ENCODE measurements around the gene COQ8A. TPM values are rescaled to one million over a fixed set of nuclear protein-coding genes. Genes with fewer than 3 reads are reported as not detected.

The COQ8A gene
- total and polyA plus RNA-seq, 4 experiments from 2014 or later = 43.5 to 70.7 (median 59.3) TPM

DNA sequence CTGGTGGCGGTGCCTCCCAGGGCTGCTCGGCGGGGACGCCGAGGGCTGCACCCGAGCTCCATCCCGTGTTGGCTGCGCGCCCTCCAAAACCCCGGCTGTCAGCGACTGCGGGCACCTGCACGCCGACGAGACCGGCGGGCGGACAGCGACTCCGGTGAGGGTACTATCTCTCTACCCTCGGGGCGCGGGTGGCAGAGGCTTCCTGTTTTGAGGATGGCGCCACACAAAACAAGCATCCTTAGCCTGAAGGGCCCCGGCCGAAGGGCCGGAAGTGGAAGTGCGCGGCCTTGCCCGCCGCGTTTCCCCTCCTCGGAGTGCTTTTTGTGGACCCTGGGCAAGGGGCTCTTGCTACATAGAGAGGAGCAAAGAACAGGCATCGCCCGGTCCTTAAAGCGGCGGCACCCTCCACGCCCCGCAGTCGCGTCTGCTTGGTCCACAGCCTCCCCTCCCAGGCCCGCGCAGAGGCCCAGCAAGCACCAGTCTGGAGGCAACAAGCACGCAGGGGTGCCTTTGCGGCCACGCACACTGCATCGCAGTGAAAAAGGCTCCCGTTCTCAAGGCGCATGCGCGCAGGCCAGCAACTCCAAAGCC is 561 bp upstream of the COQ8A start:
- DNase-seq = peak in 1 of 5 donors; percentile 81
- H3K4me1 Mint-ChIP-seq = peaks cover 29 to 66% (median 47%) of the 10 kb centered on the region in 4 donors
- CTCF ChIA-PET (ENCODE audit: partially characterized antibody) = interaction anchor here (0.7 to 2.3 kb wide), 8 partner anchors 26 to 313 kb away, joined by 3 to 7 read pairs (median 4); partner anchors contain the start of gene ITPKB

DNA sequence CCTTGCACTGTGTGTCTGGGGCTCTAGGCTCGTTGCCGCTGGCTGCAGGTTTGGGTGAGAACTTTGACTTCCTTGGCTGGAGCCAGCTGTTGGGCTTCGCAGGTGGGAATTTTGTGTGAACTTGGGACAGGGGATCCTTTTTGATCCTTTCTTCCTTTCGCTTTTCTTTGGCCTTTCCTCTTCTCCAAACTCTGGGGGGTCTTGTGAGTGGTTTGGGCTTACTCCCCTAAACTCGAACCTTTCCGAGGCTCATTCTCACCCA is 643 bp downstream of the COQ8A start:
- peak overlapping the region; percentile 89 to 95 (median 92) for H3K4me3 Mint-ChIP-seq
- peak overlapping the region; percentile 60 to 98 (median 97) for H3K27ac Mint-ChIP-seq
- DNase-seq = no peak
- intact Hi-C loops (cut with micrococcal nuclease) = loop anchor here (5.0 kb wide), 1 partner anchor 1227 kb away; the partner anchor contains the start of gene IBA57
- Histone ChIP-seq H3K9me3 (ENCODE audit: control insufficient read depth in 1 of 2, low read length in 2 of 2) (no peaks in the 10 kb centered on the region), H3K36me3 (ENCODE audit: insufficient read depth, low read length) (no peaks in the 10 kb centered on the region), H3K4me1 (ENCODE audit: insufficient read depth, low read length) (peaks cover 40% of the 10 kb centered on the region), H3K27me3 (ENCODE audit: insufficient read depth, low read length) (no peaks in the 10 kb centered on the region), H3K27ac (ENCODE audit: low read depth, low read length) (peak overlapping the region; percentile 87), H3K4me3 (ENCODE audit: low read length in 2 of 2) (peak overlapping the region; percentile 72 to 84)
- peaks cover 4% of the 10 kb centered on the region in 2 donors for H3K36me3 Mint-ChIP-seq
- H3K27me3 Mint-ChIP-seq = no peaks in the 10 kb centered on the region
- peaks cover 0 to under 1% (median 0%) of the 10 kb centered on the region in 8 donors for H3K9me3 Mint-ChIP-seq
- peaks cover 31 to 70% (median 53%) of the 10 kb centered on the region in 4 donors for H3K4me1 Mint-ChIP-seq
- POLR2A ChIA-PET (ENCODE audit: partially characterized antibody) = interaction anchor here (0.9 to 3.7 kb wide), 8 partner anchors 10 to 941 kb away, joined by 3 to 64 read pairs (median 6); partner anchors contain the start of gene LIN9
- CTCF ChIA-PET (ENCODE audit: partially characterized antibody) = interaction anchor here (1.1 kb wide), 1 partner anchor 29 kb away, joined by 6 read pairs; no protein-coding TSS in a partner anchor

More for the DNA sequence above, 561 bp upstream of the COQ8A start:
- POLR2A ChIA-PET (ENCODE audit: partially characterized antibody) = interaction anchor here (0.7 to 3.7 kb wide), 41 partner anchors 9 to 1495 kb away, joined by 3 to 64 read pairs (median 4); partner anchors contain the start of genes H3-3A, ITPKB, LIN9 and PARP1
- H3K27me3 ChIP-seq (ENCODE audit: insufficient read depth, low read length) = no peaks in the 10 kb centered on the region
- H3K4me1 ChIP-seq (ENCODE audit: insufficient read depth, low read length) = peaks cover 40% of the 10 kb centered on the region
- peak overlapping the region; percentile 87 for H3K27ac ChIP-seq (ENCODE audit: low read depth, low read length)
- Mint-ChIP-seq H3K27me3 (peaks cover 0 to 2% of the 10 kb centered on the region in 2 donors), H3K36me3 (peaks cover 10 to 12% of the 10 kb centered on the region in 2 donors), H3K9me3 (peaks cover 2 to 12% (median 9%) of the 10 kb centered on the region in 8 donors), H3K4me3 (peak overlapping the region; percentile 89 to 95 (median 90)), H3K27ac (peak overlapping the region; percentile 96 to 98 (median 97))
- intact Hi-C loops (cut with micrococcal nuclease) = loop anchor here (2.0 to 5.0 kb wide), 4 partner anchors 57 to 1228 kb away; partner anchors contain the start of genes IBA57, ITPKB and PARP1
- H3K4me3 ChIP-seq (ENCODE audit: low read length in 2 of 2) = peak overlapping the region; percentile 75 to 80
- H3K9me3 ChIP-seq (ENCODE audit: control insufficient read depth in 1 of 2, low read length in 2 of 2) = peaks cover 0 to 7% of the 10 kb centered on the region in 2 donors
- H3K36me3 ChIP-seq (ENCODE audit: insufficient read depth, low read length) = no peaks in the 10 kb centered on the region

DNA sequence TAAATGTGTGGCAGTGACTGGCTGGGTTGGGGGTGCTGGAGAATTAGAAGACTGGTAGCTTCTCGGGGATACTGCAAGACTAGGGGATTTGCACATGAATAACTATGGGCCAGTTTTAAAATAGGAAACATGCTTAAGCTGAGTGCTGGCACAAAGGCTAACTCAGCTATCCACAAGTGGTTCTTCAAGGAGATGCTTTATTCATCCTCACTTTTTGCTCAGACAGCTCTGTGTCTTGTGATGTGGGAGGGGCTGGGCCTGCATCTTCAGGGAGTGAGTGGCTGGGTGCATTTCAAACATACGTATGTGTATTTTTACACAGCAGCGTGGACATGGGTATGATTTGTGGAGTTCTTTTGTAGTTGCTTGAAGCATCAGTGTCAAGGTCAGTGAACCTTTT is 2.3 kb downstream of the COQ8A start:
- H3K27me3 Mint-ChIP-seq = no peaks in the 10 kb centered on the region
- H3K27ac Mint-ChIP-seq = peak overlapping the region in 3 of 7 donors; percentile 14 to 97 (median 50)
- intact Hi-C loops (cut with micrococcal nuclease) = loop anchor here (5.0 kb wide), 1 partner anchor 1225 kb away; the partner anchor contains the start of gene IBA57

DNA sequence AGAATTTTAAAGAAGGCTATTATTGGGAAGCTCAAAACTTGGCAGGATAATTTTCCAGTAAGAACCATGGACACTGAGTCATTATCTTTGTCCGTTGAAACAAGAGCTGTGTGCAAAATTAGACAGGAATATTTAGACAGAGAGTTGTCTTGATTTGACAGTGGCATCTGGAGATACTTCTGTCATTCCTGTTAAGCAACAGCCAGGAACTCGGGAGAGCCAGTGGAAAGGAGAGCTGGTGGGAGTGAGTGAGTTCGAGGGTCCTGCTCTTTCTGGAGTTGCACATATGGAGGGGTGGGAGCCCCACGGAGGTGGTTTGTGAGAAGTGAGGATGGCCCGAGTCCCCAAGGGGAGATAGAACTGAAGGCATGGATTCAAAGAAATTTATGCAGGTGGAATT is 3.1 kb downstream of the COQ8A start:
- POLR2A ChIA-PET (ENCODE audit: partially characterized antibody) = no interaction called here
- Mint-ChIP-seq H3K36me3 (peaks cover 4 to 5% of the 10 kb centered on the region in 2 donors), H3K27me3 (no peaks in the 10 kb centered on the region), H3K4me3 (peak overlapping the region in 2 of 8 donors; percentile 5 to 32), H3K9me3 (peaks cover 0 to 2% (median 0%) of the 10 kb centered on the region in 8 donors), H3K27ac (peak overlapping the region in 1 of 7 donors; percentile 28), H3K4me1 (peaks cover 39 to 81% (median 61%) of the 10 kb centered on the region in 4 donors)
- Histone ChIP-seq H3K9me3 (ENCODE audit: control insufficient read depth in 1 of 2, low read length in 2 of 2) (no peaks in the 10 kb centered on the region), H3K4me1 (ENCODE audit: insufficient read depth, low read length) (peaks cover 40% of the 10 kb centered on the region), H3K36me3 (ENCODE audit: insufficient read depth, low read length) (no peaks in the 10 kb centered on the region), H3K4me3 (ENCODE audit: low read length in 2 of 2) (no peak overlapping the region), H3K27me3 (ENCODE audit: insufficient read depth, low read length) (no peaks in the 10 kb centered on the region), H3K27ac (ENCODE audit: low read depth, low read length) (no peak overlapping the region)
- intact Hi-C loops (cut with micrococcal nuclease) = loop anchor here (5.0 kb wide), 1 partner anchor 1224 kb away; the partner anchor contains the start of gene IBA57
- no peak for DNase-seq
- CTCF ChIA-PET (ENCODE audit: partially characterized antibody) = no interaction called here

More for the DNA sequence above, 2.3 kb downstream of the COQ8A start:
- Histone ChIP-seq H3K9me3 (ENCODE audit: control insufficient read depth in 1 of 2, low read length in 2 of 2) (no peaks in the 10 kb centered on the region), H3K27ac (ENCODE audit: low read depth, low read length) (no peak overlapping the region), H3K27me3 (ENCODE audit: insufficient read depth, low read length) (no peaks in the 10 kb centered on the region), H3K4me1 (ENCODE audit: insufficient read depth, low read length) (peaks cover 40% of the 10 kb centered on the region), H3K36me3 (ENCODE audit: insufficient read depth, low read length) (no peaks in the 10 kb centered on the region), H3K4me3 (ENCODE audit: low read length in 2 of 2) (no peak overlapping the region)
- peaks cover 39 to 81% (median 61%) of the 10 kb centered on the region in 4 donors for H3K4me1 Mint-ChIP-seq
- no peaks in the 10 kb centered on the region for H3K9me3 Mint-ChIP-seq
- H3K4me3 Mint-ChIP-seq = peak overlapping the region in 7 of 8 donors; percentile 33 to 65 (median 58)
- peaks cover 4% of the 10 kb centered on the region in 2 donors for H3K36me3 Mint-ChIP-seq
- DNase-seq = no peak
- CTCF ChIA-PET (ENCODE audit: partially characterized antibody) = no interaction called here
- POLR2A ChIA-PET (ENCODE audit: partially characterized antibody) = no interaction called here

DNA sequence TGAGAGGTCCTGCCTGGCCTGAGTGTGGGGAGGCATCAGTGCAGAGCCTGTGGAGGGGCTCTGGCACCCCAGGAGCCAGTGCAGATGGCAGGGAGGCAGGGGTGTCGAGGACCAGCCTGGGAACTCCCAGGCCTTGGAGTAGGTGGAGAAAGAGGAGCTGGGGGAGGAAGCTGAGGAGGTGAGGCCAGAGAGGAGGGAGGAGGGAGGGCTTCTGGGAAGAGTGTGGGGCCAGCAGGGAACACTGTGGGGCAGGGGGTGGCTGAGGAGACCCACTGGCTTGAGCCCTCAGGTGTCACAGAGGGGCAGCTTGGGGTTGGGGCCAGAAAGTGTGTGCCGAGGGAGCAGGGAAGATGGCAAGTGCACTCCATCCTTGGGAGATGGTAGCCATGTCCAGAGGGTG is 3.8 kb downstream of the COQ8A start:
- H3K27me3 ChIP-seq (ENCODE audit: insufficient read depth, low read length) = no peaks in the 10 kb centered on the region
- intact Hi-C loops (cut with micrococcal nuclease) = loop anchor here (5.0 kb wide), 1 partner anchor 1223 kb away; the partner anchor contains the start of gene IBA57
- CTCF ChIA-PET (ENCODE audit: partially characterized antibody) = no interaction called here
- no peak overlapping the region for H3K27ac ChIP-seq (ENCODE audit: low read depth, low read length)
- DNase-seq = no peak
- H3K36me3 ChIP-seq (ENCODE audit: insufficient read depth, low read length) = no peaks in the 10 kb centered on the region
- H3K4me1 Mint-ChIP-seq = peaks cover 40 to 81% (median 59%) of the 10 kb centered on the region in 4 donors
- H3K4me1 ChIP-seq (ENCODE audit: insufficient read depth, low read length) = peaks cover 32% of the 10 kb centered on the region
- POLR2A ChIA-PET (ENCODE audit: partially characterized antibody) = no interaction called here
- H3K4me3 ChIP-seq (ENCODE audit: low read length in 2 of 2) = no peak overlapping the region
- H3K9me3 ChIP-seq (ENCODE audit: control insufficient read depth in 1 of 2, low read length in 2 of 2) = no peaks in the 10 kb centered on the region
- peak overlapping the region in 1 of 7 donors; percentile 28 for H3K27ac Mint-ChIP-seq
- peak overlapping the region in 1 of 8 donors; percentile 48 for H3K4me3 Mint-ChIP-seq
- peaks cover 6 to 11% of the 10 kb centered on the region in 2 donors for H3K36me3 Mint-ChIP-seq
- H3K27me3 Mint-ChIP-seq = no peaks in the 10 kb centered on the region
- H3K9me3 Mint-ChIP-seq = peaks cover 0 to 4% (median 0%) of the 10 kb centered on the region in 8 donors

DNA sequence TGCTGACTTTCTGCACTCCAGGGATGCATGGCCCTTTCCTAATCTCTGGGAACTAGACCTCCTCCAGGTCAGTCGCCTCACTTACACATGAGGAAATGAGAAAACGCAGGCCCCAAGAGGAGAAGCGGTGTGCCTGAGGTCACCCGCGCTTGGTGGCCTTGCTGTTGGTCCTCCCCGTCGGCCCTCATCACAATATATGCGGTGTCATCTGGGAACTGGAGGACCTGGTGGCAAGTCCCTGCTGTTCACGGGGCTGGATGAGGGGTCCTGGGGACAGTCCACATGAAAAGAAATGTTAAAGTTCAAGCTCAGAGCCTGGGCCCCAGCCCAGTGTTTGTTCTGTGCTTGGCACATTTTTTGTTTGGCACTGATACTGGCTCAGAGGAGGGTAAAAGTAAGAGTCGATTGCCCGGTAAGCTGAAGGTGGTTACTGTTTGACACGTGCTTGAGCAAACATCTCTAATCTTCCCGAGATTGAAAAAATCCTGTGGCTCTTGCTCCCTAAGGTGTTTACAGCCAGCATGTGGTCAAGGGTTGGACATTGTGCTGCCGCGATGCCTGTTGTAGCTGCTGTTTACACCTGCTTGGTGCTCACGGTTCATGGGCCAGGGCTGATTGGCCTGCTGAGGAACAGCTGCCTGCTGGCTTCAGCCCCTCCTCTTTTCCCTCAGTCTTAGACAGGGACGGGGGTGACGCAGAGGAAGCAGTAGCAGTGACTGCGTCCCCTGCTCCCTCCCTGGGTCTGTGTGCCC is 5.2 kb downstream of the COQ8A start:
- no peak overlapping the region for H3K4me3 Mint-ChIP-seq
- intact Hi-C loops (cut with micrococcal nuclease) = no loop called here

DNA sequence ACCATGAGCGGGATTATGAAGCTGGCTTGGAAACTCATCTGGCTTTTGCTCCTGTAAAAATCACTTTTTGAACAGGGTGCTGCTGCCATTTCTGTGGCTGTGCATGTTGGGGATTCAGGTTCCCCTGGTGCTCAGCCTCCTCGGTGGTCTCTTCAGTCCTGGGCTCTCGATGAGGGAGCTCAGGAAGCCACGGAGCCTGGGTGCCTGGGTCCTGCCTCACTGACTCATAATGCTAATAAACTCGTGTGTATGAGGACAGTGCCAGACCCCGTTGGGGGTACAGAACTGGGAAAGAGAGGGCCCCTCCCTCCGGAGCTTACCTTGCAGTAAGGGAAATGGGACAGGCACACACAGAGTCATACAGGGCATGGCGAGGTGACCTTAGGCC is 5.8 kb downstream of the COQ8A start:
- CTCF ChIA-PET (ENCODE audit: partially characterized antibody) = no interaction called here
- Mint-ChIP-seq H3K9me3 (peaks cover 0 to 4% (median 0%) of the 10 kb centered on the region in 8 donors), H3K27ac (peak overlapping the region in 1 of 7 donors; percentile 29), H3K4me1 (peaks cover 37 to 78% (median 51%) of the 10 kb centered on the region in 4 donors), H3K4me3 (peak overlapping the region in 1 of 8 donors; percentile 53), H3K36me3 (peaks cover 9 to 11% of the 10 kb centered on the region in 2 donors), H3K27me3 (no peaks in the 10 kb centered on the region)
- Histone ChIP-seq H3K9me3 (ENCODE audit: control insufficient read depth in 1 of 2, low read length in 2 of 2) (no peaks in the 10 kb centered on the region), H3K4me1 (ENCODE audit: insufficient read depth, low read length) (peaks cover 21% of the 10 kb centered on the region), H3K4me3 (ENCODE audit: low read length in 2 of 2) (no peak overlapping the region), H3K27ac (ENCODE audit: low read depth, low read length) (no peak overlapping the region), H3K36me3 (ENCODE audit: insufficient read depth, low read length) (no peaks in the 10 kb centered on the region), H3K27me3 (ENCODE audit: insufficient read depth, low read length) (no peaks in the 10 kb centered on the region)
- intact Hi-C loops (cut with micrococcal nuclease) = no loop called here
- POLR2A ChIA-PET (ENCODE audit: partially characterized antibody) = no interaction called here
- DNase-seq = no peak

More for the DNA sequence above, 5.2 kb downstream of the COQ8A start:
- H3K4me3 ChIP-seq (ENCODE audit: low read length in 2 of 2) = no peak overlapping the region
- no peaks in the 10 kb centered on the region for H3K36me3 ChIP-seq (ENCODE audit: insufficient read depth, low read length)
- no peak for DNase-seq
- no peaks in the 10 kb centered on the region for H3K27me3 Mint-ChIP-seq
- peak overlapping the region in 3 of 7 donors; percentile 29 to 75 (median 30) for H3K27ac Mint-ChIP-seq
- H3K4me1 Mint-ChIP-seq = peaks cover 38 to 79% (median 54%) of the 10 kb centered on the region in 4 donors
- peaks cover 0 to 4% (median 0%) of the 10 kb centered on the region in 8 donors for H3K9me3 Mint-ChIP-seq
- POLR2A ChIA-PET (ENCODE audit: partially characterized antibody) = no interaction called here
- H3K27me3 ChIP-seq (ENCODE audit: insufficient read depth, low read length) = no peaks in the 10 kb centered on the region
- CTCF ChIA-PET (ENCODE audit: partially characterized antibody) = no interaction called here
- H3K4me1 ChIP-seq (ENCODE audit: insufficient read depth, low read length) = peaks cover 25% of the 10 kb centered on the region
- peaks cover 8 to 11% of the 10 kb centered on the region in 2 donors for H3K36me3 Mint-ChIP-seq
- no peak overlapping the region for H3K27ac ChIP-seq (ENCODE audit: low read depth, low read length)
- no peaks in the 10 kb centered on the region for H3K9me3 ChIP-seq (ENCODE audit: control insufficient read depth in 1 of 2, low read length in 2 of 2)

All from CD4-positive, alpha-beta memory T cell (primary cell).